Measurements from ENCODE around the gene ABHD17A.

Gene ABHD17A

DNA sequence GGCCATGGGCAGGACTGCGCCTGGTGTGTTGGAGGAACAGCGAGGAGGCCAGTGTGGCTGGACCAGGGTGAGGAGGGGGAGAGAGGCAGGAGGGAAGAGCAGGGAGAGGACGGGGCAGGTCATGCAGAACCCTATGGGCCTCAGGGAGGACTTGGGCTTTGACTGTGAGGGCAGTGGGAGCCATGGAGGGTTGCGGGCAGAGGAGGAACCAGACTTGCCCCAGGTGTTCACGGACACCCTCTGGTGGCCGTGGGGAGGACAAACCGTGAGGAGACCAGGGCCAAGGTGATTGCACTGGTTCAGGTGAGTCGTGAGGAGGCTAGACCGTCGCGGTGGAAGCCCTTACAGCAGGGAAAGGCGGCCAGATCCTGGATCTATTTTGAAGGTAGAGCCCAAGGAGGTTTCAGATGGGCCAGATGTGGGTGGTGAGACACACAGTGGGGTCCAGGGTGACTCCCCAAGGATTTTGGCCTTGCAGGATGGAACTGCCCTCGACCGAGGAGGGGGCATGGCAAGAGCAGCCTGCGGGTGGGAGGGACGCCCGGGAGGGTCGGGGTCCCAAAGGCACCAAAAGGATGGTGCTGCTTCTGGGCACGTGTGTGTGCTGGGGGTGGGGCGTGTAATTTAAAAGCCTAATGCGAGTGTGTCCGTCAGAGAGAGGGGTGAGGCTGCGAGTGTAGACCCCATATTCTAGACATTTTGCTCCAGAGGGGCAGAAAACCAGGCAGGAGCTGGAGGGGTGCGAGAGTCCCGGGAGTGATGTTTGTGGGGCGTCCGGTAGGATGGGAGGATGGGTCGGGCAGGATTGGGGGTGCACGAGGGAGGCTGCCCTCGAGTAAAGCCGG, 34.3 kb downstream of the ABHD17A start:
- no peak for DNase-seq

DNA sequence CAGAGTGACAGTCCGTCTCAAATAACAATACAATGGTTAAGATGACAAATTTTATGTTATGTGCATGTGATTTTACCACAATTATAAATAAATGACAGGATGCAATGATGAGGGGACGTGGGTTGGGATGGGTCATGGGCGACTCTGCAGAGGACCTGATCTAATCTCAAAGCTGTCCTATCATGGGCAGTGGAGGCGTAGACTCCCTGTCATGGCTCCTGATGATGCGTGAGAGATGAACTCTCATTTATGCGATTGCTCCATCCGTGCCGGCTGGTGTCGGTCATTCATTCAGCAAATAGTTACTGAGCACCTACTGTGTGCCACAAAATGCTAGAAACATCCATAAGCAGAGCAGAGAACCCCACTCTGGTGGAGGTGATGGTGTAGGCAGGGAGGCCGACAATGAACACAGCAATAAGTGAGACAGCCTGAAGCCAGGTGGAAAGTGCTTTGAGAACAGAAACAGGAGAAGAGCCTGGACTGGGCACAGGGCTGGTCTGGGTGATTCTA, 35.4 kb downstream of the ABHD17A start:
- no peak for DNase-seq

DNA sequence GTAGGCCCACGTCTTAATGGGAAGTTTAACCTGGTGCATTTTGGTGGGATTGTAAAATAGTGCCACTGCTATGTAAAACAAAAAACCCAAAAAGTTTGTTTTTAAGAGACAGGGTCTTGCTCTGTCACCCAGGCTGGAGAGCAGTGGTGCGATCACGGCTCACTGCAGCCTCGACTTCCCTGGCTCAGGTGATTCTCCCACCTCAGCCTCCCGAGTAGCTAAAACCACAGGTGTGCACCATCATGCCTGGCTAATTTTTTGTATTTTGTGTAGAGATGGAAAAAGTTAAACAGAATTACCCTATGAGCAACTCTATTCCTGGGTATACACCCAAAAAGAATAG, 36.2 kb downstream of the ABHD17A start:
- DNase-seq, result no peak

DNA sequence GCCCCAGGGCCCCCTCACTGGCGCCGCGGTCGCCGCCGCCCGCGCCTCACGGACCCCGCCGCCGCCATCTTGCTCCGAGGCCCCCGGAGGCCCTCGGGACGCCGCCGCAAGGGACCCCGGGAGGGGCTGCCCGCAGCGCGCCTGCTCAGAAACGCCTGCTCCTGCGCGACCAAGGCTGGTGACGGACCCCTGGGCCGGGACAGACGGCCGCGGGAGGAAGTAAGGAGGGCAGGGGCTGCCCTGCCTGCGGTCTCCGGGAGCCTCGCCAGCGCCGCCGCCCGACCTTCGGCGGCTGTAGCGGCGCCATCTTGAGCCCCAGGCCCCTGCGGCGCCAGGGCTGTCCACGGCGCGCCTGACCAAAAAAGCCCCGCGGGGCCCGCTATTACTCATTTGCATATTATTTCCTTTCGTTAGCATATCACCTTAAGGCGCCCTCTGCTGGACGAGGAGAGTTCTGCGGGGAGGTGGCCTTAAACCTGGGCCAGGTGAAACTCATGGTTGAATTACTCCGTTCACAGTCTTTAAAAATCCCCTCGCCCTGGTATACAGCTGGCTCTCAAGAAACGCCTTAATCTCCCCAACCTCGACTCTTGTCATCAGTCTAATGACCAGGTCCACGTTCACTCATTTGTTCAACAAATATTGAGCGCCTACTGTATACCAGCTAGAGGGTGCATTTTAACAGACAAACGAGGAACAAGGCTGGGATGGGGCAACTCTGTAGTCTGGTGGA, 36.7 kb downstream of the ABHD17A start, which contains the start of gene REXO1:
REXO1 (minus strand) TSS at position 85 of the 733 bp plus-strand sequence. CDS start 125 bp downstream, outside the sequence.
- peak; percentile 83 for DNase-seq

DNA sequence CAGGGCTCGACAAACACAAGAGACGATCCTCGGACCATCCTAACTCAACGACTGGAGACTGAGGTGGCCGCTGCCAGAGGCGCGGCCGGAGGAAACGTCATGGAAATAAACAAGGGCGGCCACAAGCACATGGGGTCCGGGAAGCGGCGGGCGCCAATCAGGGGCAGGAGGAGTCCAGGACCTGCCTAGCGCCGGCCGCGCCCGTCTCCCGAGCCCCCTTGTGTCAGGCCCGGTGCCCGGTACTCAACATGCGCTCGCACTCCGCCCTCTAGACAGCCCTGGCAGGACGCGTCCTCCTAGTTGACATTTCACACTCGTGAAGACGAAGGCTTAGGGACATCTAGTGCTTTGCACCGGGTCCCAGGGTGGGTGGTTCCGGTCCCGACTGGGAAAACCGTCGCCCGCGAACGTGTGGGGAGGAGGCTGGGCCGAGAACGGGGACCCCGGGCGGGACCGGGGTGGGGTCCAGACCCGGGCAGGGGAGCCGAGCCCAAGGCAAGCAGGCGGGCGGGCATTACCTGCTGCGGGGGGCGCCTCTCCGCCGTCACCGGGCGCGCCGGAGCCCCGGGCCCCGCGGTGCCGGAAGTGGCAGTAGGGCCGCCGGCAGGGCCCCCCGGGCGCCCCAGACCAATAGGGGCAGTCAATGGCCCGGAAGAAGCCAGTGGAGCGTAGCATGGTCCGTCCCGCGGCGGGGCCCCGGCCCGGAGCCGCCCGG, 37.5 kb downstream of the ABHD17A start:
- no peak for DNase-seq

DNA sequence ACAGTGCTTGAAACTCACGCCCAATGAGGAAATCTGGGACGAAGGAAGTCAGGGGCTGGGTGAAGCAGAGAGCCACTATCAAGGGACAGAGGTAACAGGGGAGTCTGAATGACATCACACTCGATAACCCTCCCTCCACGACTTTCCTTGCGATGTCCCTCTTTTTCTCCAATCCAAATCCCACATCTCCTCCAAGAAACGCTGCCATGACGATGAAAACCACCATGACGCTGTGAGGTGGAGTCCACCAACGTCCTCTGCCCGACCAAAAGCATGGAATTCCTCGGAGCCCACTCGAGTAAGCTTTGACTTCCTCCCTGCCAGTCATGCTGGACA, 38.0 kb downstream of the ABHD17A start:
- DNase-seq, result no peak

DNA sequence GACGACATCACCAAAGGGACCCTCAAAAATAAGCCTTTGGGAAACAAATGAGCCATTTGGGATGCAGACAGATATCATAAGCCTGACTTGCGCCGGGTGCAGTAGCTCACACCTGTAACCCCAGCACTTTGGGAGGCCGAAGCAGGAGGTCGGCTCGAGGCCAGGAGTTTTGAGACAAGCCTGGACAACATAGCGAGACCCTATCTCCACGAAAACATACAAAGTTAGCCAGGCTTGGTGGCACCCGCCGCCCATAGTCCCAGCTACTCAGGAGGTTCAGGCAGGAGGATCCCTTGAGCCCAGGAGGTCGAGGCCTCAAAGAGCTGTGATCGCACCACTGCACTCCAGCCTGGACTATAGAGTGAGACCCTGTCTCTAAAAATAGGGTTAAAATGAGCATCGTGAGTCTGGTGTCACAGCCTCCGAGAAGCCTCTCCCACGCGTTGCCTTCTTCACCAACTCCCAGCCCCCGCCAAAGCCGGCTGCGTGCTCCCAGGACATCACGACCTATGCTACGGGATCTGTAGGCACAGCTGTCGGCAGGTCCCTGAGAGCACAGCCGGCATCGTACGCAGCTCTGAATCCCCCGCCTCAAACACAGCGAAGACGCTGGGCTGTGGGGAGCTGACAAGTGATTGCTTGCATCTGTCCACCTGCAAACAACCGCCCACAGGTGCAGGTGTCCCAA, 38.6 kb downstream of the ABHD17A start:
- DNase-seq, result no peak

DNA sequence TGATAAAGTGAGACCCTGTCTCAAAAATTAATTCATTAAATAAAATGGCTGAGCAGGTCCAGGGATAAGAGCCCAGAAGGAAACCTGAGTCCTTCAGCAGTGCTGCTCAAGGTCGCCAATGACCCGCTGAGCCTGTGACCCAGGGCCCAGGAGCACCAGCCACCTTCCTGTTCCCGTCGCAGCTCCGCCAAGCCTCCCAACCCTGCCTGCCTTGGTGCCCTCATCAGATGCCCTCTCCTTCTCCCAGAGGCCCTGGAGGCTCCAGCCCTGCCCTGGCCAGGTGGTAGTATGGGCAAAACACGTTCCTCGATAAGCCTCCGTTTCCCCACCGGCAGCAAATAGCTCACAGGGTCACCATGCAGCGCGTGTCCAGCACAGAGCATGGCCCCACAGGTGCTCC, 39.7 kb downstream of the ABHD17A start:
- DNase-seq, result no peak

DNA sequence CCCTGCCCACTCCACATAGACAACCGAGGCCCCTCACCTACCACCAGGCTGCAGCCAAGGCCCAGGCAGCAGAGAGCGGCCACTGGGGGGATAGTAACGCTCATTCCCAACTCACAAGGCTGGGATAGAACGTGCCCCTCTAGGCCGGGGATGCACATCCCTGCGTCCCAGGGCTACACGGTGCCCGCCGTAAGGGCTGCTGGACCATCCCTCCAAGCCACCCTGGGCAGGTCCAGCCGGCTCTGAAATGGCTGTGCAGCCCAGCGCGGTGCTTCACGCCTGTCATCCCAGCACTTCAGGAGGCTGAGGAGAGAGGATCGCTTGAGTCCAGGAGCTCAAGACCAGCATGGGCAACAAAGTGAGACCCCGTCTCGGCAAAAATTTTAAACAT, 40.2 kb downstream of the ABHD17A start:
- no peak for DNase-seq

DNA sequence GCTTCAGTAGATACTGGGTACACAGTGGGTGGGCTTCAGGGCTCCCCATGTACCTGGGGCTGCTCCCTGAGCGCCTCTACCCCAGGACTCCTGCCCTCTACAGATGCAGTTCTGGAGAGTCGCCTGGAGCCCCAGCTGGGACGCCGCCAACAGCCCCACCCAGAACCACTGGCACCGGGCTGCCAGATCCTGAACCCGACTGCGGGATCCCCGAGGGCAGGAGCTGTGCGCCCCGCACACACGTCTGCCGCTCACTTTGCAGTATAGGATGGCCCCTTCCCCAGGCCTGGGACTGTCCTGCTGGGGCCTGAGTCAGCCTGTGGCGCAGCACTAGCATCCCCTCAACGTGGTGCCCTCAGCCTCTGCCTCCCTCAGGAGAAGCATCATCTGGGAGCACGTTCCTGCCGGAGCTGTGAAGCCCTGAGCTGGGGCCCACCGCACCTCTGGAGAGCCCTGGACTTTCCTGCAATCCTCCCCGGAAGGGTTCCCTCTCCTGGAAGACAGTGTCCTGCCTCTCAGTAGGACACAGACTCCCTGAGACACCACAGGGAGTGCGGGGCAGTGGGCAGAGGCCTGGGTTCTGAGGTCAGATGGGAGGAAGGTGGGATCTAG, 40.7 kb downstream of the ABHD17A start:
- DNase-seq, result no peak

DNA sequence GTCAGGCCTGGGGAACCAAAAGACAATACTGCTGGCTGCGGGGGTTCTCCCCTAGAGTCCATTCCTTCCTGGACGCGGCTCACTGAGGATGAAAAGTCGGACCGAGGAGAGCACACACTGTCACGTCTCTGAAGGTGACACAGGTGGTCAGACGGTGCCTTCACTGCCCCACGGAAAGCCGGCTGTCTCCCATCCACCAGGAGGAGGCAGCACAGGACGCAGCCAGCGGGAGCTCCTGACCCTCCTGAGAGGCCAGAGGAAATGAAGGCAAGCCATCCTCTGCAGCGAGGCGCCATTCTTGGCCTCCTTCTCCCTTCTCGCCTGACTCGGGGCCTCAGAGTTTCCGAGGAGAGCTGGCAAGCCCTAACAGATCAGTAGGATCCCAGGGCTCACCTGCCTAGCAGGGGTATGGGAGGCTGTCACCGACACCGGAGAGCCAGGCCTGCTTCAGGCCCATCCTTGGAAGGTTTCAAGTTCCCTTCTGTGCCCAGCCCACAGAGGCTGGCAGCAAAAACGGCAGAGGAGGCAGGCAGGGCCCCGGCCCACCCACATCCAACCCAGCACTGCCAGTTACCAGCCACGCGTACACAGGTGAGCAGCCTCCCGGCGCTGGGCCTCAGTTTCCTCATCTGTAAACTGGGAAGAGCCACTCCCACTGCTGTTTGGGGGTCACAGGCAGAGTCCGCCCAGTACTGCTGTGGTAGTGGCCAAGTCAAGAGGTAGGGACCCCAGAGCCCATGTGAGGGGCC, 41.5 kb downstream of the ABHD17A start:
- no peak for DNase-seq

DNA sequence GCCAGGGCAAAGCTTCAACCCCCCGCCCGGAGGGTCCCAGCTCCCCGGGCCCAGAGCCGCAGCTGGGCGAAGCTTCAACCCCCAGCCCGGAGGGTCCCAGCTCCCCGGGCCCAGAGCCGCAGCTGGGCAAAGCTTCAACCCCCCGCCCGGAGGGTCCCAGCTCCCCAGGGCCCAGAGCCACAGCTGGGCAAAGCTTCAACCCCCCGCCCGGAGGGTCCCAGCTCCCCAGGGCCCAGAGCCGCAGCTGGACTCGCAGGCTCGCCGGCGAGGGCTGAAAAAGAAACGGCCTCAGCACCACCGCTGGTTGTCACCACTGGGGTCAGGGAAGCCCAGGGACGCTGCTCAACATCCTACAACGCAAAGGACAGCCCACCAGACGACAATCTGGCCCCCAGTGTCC, 42.2 kb downstream of the ABHD17A start:
- DNase-seq, result no peak

DNA sequence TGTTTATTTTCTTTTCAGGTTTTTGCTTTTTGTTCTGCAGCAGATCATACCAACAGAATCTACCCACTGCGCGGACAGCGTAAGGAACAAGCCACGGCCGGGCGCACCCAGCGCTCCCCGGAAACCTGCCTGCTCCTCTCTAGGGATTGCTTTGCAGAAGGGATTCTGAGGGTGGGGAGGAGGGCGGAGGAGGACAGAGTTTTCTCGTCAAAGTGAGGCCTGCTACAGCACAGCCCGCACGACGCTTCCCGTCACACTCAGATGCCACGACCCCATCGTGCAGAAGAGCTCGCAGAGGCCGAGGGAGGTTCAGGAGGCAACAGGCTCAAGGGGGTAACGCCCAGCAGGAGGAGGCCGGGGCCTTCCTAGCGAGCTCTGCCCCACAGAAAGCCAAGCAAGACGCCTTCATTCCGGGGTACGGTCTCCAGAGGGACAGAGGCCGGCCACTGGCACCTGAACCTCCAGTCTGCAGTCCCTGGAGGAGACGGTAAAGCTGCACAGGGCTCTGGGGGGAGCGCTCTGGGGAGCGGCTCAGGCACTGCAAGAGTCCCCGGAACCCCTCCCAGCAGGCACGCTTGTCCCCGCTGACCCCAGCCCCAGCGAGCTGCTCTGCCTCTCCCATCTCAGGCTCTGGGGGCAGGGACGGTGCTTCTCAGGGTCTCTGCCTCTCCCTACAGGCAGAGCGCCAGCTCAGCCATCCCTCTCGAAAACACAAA, 43.9 kb downstream of the ABHD17A start:
- no peak for DNase-seq

DNA sequence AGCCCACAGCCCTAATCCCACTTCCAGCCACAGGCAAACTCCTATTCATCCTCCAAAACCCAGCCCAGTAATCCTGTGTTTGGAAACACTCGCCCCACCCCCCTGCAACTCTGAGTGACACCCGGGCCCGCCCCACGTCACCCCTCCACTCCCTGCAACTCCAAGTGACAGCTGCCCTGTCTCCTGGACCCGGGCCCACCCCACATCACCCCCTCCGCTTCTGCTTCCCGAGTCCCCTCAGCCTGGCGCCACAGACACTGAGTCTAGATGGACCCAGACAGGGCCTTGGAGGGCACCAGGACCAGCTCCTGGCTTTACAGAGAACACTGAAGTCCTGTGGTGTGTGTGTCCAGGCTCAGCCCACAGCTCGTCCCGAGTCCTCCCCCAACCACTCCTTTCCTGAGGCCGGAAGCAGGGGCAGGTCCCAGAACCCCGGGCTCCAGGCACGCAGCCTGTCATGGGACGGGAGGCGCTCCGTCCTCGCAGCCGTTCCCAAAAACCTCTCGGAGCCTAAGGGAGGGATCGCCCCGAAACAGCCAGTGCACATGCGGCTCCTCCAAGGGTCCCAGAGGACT, 44.7 kb downstream of the ABHD17A start:
- no peak for DNase-seq

DNA sequence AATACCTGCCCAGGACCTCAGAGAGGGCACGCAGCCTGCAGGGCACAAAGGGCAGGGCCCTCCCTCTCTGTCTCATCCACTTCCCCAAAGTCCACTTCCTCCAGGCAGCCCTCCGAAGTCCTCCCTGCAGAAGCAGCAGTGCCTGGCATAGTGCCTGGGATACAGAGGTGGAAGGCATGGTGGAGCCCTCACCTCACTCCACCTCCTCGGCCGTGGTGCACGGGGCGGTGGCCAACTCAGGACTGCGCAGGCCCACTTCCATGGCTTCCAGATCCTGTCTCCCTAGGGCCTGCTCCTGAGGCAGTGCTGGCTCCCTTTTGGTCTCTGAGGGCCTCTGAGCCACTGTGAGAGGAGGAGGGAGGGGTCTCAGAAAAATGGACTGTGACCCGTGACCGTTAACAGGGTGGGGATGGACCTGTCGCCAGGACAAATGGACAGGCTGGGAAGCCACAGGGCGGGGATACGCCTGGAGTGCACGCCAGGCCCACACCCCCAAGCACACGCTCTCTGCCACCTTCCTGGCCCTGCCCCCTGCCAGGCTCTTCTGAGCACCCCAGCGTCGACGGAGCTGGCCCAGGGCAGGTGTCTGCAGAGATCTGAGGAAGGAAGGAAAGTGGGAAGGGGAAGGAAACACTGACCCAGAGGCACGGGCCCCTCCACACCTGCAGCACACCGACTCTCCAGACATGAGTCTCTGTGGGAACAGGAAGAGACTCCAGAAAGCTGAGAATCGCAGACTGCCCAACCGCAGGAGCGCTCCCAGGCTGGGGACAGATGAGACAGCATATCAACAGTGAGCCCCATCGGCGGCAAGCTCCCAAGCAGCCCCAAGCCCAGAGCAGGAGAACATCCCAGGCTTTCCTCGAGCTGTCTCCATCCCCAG, 45.4 kb downstream of the ABHD17A start:
- no peak for DNase-seq

DNA sequence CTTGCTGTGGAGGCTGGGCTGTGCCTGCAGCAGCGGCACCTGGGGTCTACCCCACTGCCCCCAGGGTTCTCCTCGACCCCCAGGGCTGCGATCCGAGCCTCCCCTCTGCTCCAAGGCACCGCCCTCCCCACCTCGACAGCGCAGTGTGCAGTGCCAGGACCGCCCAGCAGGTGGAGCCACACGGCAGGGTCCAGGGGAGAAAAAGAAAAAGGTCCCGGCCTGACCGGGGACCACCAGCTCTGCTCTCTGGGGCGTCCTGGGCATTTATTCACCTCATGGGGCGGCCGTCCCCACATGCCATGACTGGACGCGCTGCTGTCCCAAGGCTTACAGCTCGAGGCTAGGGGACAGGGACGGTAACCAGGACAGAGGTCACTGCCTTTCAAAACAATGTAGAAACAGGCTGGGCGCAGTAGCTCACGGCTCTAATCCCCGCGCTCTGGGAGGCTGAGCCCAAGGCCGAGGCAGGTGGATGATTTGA, 47.6 kb downstream of the ABHD17A start:
- no peak for DNase-seq

DNA sequence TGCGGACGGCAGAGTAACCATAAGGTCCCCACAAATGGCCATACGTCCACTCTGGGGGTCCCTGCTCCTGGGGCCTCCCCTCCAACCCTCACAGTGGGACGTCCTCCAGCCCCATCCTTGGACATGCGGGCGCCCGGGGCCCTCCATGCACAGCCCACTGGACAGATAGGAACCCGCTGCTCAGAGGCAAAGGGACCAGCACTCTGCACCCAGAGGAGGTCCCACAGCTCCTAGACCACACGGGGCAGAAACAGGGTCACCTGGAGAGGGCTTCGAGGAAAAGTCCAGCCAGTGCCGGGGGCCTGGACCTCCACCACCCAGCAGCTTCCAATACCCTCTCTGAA, 48.1 kb downstream of the ABHD17A start:
- DNase-seq, result no peak

DNA sequence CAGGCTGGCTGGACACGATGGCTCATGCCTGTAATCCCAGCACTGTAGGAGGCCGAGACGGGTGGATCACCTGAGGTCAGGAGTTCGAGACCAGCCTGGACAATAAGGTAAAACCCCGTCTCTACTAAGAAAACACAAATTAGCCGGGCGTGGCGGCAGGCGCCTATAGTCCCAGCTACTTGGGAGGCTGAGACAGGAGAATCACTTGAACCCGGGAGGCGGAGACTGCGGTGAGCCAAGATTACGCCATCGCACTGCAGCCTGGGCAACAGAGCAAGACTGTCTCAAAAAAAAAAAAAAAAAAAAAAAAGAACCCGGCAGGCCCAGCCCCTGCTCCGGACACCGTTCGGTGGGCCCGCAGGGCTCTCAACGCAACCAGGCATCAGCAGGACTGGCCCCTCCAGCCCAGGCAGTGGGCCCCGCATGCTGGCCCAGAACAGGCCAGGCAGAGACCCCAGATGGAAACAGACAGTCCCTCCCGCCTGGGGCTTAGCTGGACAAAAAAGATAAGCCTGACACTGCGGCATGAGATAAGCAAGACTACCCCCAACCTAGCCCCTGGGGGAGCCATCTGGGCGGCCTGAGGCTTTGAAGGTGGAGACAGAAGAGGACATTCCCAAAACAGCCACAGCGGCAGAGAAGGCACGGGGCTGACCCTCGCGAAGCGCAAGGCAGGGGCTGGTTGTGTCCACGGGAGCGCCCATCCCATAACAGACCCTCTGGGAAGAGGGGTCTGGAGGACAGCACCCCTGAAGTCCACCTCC, 48.7 kb downstream of the ABHD17A start:
- no peak for DNase-seq

DNA sequence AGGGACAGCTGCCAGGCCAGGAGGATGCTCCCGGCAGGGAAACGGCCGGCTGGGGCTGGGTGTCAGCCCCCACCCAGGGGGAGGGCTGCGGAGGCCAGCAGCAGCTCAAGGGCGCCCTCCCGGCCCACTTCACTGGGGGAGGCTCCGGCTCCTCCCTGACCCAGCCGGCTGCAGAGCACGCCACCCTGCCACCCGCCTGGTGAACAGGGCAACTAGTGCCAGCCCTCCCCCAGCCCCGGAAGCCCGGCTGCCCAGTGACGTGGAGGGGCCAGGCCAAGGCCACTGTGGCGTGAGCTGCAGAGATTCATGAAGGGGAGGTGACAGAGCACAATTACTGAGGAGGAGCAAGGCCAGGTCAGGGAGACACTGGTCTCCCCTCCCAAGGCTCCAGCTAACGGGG, 51.8 kb downstream of the ABHD17A start:
- no peak for DNase-seq
